ENCODE data around the gene TIFAB.

The TIFAB gene

GRCh38 chr5:135441350-135441831 lies 10.8 kb downstream of the TIFAB start:
- DNase-seq: peak; percentile 1

- DNase-seq: peak; percentile 0
Measured at GRCh38 chr5:135440916-135441315, 11.2 kb downstream of the TIFAB start.

- no peak for DNase-seq
Measured at GRCh38 chr5:135439231-135440205, 12.6 kb downstream of the TIFAB start.

- DNase-seq: peak; percentile 1
Measured at GRCh38 chr5:135438636-135439221, 13.4 kb downstream of the TIFAB start.

- DNase-seq: no peak
Measured at GRCh38 chr5:135437796-135438560, 14.2 kb downstream of the TIFAB start.

- no peak for DNase-seq
Measured at GRCh38 chr5:135437422-135437795, 14.7 kb downstream of the TIFAB start.

GRCh38 chr5:135436951-135437418 lies 15.2 kb downstream of the TIFAB start:
- DNase-seq: no peak

- DNase-seq: no peak
Measured at GRCh38 chr5:135435467-135436330, 16.5 kb downstream of the TIFAB start.

- DNase-seq: no peak
Measured at GRCh38 chr5:135434591-135435466, 17.3 kb downstream of the TIFAB start.

GRCh38 chr5:135433681-135434426 lies 18.3 kb downstream of the TIFAB start:
- no peak for DNase-seq

GRCh38 chr5:135432113-135432512 lies 20.0 kb downstream of the TIFAB start:
- no peak for DNase-seq

- DNase-seq: no peak
Measured at GRCh38 chr5:135430135-135430437, 22.1 kb downstream of the TIFAB start.

- no peak for DNase-seq
Measured at GRCh38 chr5:135429301-135430134, 22.6 kb downstream of the TIFAB start.

- no peak for DNase-seq
Measured at GRCh38 chr5:135428586-135428985, 23.6 kb downstream of the TIFAB start.

- peak; percentile 26 for DNase-seq
Measured at GRCh38 chr5:135426102-135427082, 25.8 kb downstream of the TIFAB start.

- no peak for DNase-seq
Measured at GRCh38 chr5:135425641-135426040, 26.5 kb downstream of the TIFAB start.

- DNase-seq: no peak
Measured at GRCh38 chr5:135423846-135424168, 28.3 kb downstream of the TIFAB start.

- no peak for DNase-seq
Measured at GRCh38 chr5:135423146-135423845, 28.9 kb downstream of the TIFAB start.
